Endothelial cell of umbilical vein (primary cell): Measurements from ENCODE around the gene MCC. TPM values are rescaled to one million over a fixed set of nuclear protein-coding genes. Genes with fewer than 3 reads are reported as not detected.

Experiments
- BruUV-seq: library from RNA; stranded (reverse); fragments of 400-500 nt; replicated peaks from 2 replicates; lab custom pipeline; 2021; lab: Mats Ljungman, UMichigan
- CTCF ChIA-PET: fragments of 300-600, 350-600 bp; sonication (Branson Sonifier 250); formaldehyde crosslinking; loops from one replicate; lab custom pipeline; 2021; ENCODE audit warnings: antibody characterized with exemption, inconsistent platforms; lab: Charles Lee
- POLR2A ChIA-PET: fragments of 300-600, 350-600 bp; sonication (Branson Sonifier 250); formaldehyde crosslinking; loops from one replicate; lab custom pipeline; 2021; ENCODE audit warnings: antibody characterized with exemption, inconsistent platforms; lab: Charles Lee
- DNase-seq: peaks from one replicate; pipeline ENCODE4 v3.0.0-alpha.2; 2011; ENCODE audit warnings: low read depth, low spot score
- FAIRE-seq: peaks from 2 replicates; lab custom pipeline; 2011; peaks lifted over from hg19 to GRCh38; lab: Jason Lieb, UNC
- H2AFZ ChIP-seq: 2 replicates; pipeline ENCODE4 v1.6.0; 2012; ENCODE audit warnings: low read depth, low read length, control low read depth, inconsistent platforms
- H3K27ac ChIP-seq: 2 replicates; pipeline ENCODE4 v1.5.1; 2011; ENCODE audit warnings: low read depth, mild to moderate bottlenecking, control low read depth, low read length, moderate library complexity; ENCODE audit not compliant: insufficient read depth
- H3K27me3 ChIP-seq, 2 experiments: 2 replicates each; pipeline versions ENCODE4 v1.6.0 to v1.6.1; 2011; ENCODE audit warnings: low read length in 2 of 2, mixed read lengths in 1 of 2; ENCODE audit not compliant: control insufficient read depth in 2 of 2, insufficient read depth in 2 of 2
- H3K36me3 ChIP-seq, 2 experiments: 2 replicates in 1 of 2; 3 replicates in 1 of 2; pipeline ENCODE4 v1.5.1; 2011; ENCODE audit warnings: low read length in 2 of 2, mild to moderate bottlenecking in 1 of 2, moderate library complexity in 1 of 2; ENCODE audit not compliant: control insufficient read depth in 2 of 2, insufficient read depth in 2 of 2; ENCODE audit errors: extremely low read depth in 1 of 2
- H3K4me1 ChIP-seq: 3 replicates; pipeline ENCODE4 v1.5.1; 2011; ENCODE audit warnings: mild to moderate bottlenecking, low read length; ENCODE audit not compliant: control insufficient read depth, insufficient read depth; ENCODE audit errors: extremely low read depth
- H3K4me2 ChIP-seq: 2 replicates; pipeline ENCODE4 v1.6.1; 2011; ENCODE audit warnings: low read length, control low read depth, mixed read lengths; ENCODE audit not compliant: insufficient read depth
- H3K4me3 ChIP-seq, 3 experiments: fragments of 200-600 bp in 1 of 3; sonication (generic), shearing (Covaris generic) in 1 of 3; replicated peaks in 1 of 3; 2 replicates each; pipeline ENCODE4 v1.5.1; 2011 to 2016; ENCODE audit warnings: control low read depth in 3 of 3, low read length in 3 of 3, mild to moderate bottlenecking in 2 of 3, inconsistent platforms in 1 of 3, low read depth in 1 of 3, moderate library complexity in 1 of 3; ENCODE audit not compliant: insufficient read depth in 1 of 3
- H3K79me2 ChIP-seq: 2 replicates; pipeline ENCODE4 v1.6.0; 2012; ENCODE audit warnings: low read length, inconsistent platforms; ENCODE audit not compliant: control insufficient read depth, insufficient read depth
- H3K9ac ChIP-seq: replicated peaks from 2 replicates; pipeline ENCODE3; 2011; ENCODE audit warnings: low read length, control low read depth; ENCODE audit not compliant: insufficient read depth; ENCODE audit errors: extremely low read depth
- H3K9me1 ChIP-seq: replicated peaks from 3 replicates; pipeline ENCODE4 v1.6.0; 2011; ENCODE audit warnings: mild to moderate bottlenecking, low read length; ENCODE audit not compliant: control insufficient read depth, insufficient read depth; ENCODE audit errors: extremely low read depth
- H3K9me3 ChIP-seq: replicated peaks from 2 replicates; pipeline ENCODE4 v1.5.1; 2012; ENCODE audit warnings: low read length, inconsistent platforms; ENCODE audit not compliant: control insufficient read depth, insufficient read depth
- H4K20me1 ChIP-seq: replicated peaks from 2 replicates; pipeline ENCODE3; 2011; ENCODE audit warnings: mild to moderate bottlenecking, low read length; ENCODE audit not compliant: control insufficient read depth, insufficient read depth; ENCODE audit errors: extremely low read depth
- CTCF ChIP-seq, 2 donors: IDR thresholded peaks; 1 replicate in 1 of 2; 2 replicates in 1 of 2; pipeline ENCODE4 v1.5.1; 2011; ENCODE audit warnings: low read length in 2 of 2, mild to moderate bottlenecking in 2 of 2, moderate library complexity in 2 of 2, control low read depth in 1 of 2, inconsistent platforms in 1 of 2, low read depth in 1 of 2; ENCODE audit not compliant: insufficient read depth in 1 of 2; ENCODE audit errors: extremely low read depth in 1 of 2
- EZH2 ChIP-seq: IDR thresholded peaks from 2 replicates; pipeline ENCODE4 v1.6.1; 2012; ENCODE audit warnings: borderline replicate concordance, low read depth, mild to moderate bottlenecking, moderate library complexity, low read length, inconsistent platforms; ENCODE audit not compliant: severe bottlenecking
- FOS ChIP-seq: IDR thresholded peaks from 2 replicates; pipeline ENCODE4 v1.6.1; 2011; ENCODE audit warnings: mild to moderate bottlenecking, low read length, moderate library complexity, borderline replicate concordance; ENCODE audit not compliant: insufficient read depth
- GATA2 ChIP-seq: IDR thresholded peaks from 2 replicates; pipeline ENCODE4 v1.7.0; 2011; ENCODE audit warnings: low read depth, mild to moderate bottlenecking, moderate library complexity, mixed read lengths, low read length; ENCODE audit not compliant: insufficient read length, insufficient read depth
- JUN ChIP-seq: IDR thresholded peaks from 2 replicates; pipeline ENCODE4 v1.6.1; 2011; ENCODE audit warnings: borderline replicate concordance, low read depth; ENCODE audit not compliant: insufficient read length, insufficient read depth
- MYC ChIP-seq: IDR thresholded peaks from one replicate; pipeline ENCODE4 v1.6.1; 2011; ENCODE audit warnings: mild to moderate bottlenecking, low read depth, low read length
- POLR2A ChIP-seq: IDR thresholded peaks from 2 replicates; pipeline ENCODE4 v1.6.1; 2012; ENCODE audit warnings: low read depth, mild to moderate bottlenecking, control low read depth, low read length
- POLR2AphosphoS5 ChIP-seq: IDR thresholded peaks from 2 replicates; pipeline ENCODE4 v1.6.1; 2012; ENCODE audit warnings: low read depth, mild to moderate bottlenecking, control low read depth, low read length, moderate library complexity; ENCODE audit not compliant: insufficient read depth
- dilution Hi-C: fragments of 300-500 bp; cut with MboI; formaldehyde crosslinking; loops from one replicate; pipeline ENCODE4 v1.15.0; 2019; ENCODE audit warnings: low sequenced_read_pairs; ENCODE audit not compliant: extremely low pct_ligation_motif_present
- intact Hi-C: fragments of 100-400 bp; cut with micrococcal nuclease; formaldehyde crosslinking; loops from one replicate; pipeline ENCODE4 v1.10.0; 2022
- polyA plus RNA-seq, 4 experiments: library from polyadenylated mRNA; depleted of rRNA in 3 of 4; stranded (reverse) in 3 of 4; unstranded in 1 of 4; fragments of >200 nt; gene quantifications; 2 replicates each; pipeline versions ENCODE4 v1.2.1 to v1.2.3, GENCODE V29; 2011 to 2012; ENCODE audit warnings: missing spikeins in 1 of 4
- total RNA-seq: library from RNA; stranded (reverse); gene quantifications from 2 replicates; pipeline ENCODE4 v1.2.3, GENCODE V29; 2021
- TF ChIP-seq, protein P1 (sequence below): IDR thresholded peaks from 2 replicates; pipeline ENCODE4 v1.6.1; 2011; ENCODE audit not compliant: insufficient read depth, insufficient read length

The MCC gene
- total and polyA plus RNA-seq, 2 donors (not counting 3 experiments of a cell fraction or from before 2014, with no cell fraction given) = 6.9 to 27.5 TPM

- Histone ChIP-seq H3K79me2 (no peaks in the 10 kb centered on the region), H2AFZ (no peak overlapping the region), H3K4me1 (peaks cover 7% of the 10 kb centered on the region), H4K20me1 (no peaks in the 10 kb centered on the region), H3K4me3 (no peak overlapping the region), H3K27me3 (no peaks in the 10 kb centered on the region), H3K36me3 (no peaks in the 10 kb centered on the region), H3K9me3 (no peaks in the 10 kb centered on the region), H3K4me2 (no peak overlapping the region), H3K27ac (no peak overlapping the region), H3K9me1 (no peaks in the 10 kb centered on the region), H3K9ac (no peak overlapping the region)
- intact Hi-C loops (no loop called here), dilution Hi-C loops (no loop called here)
- ChIA-PET POLR2A (no interaction called here), CTCF (interaction anchor here (0.9 kb wide), 1 partner anchor 24 kb away, joined by 3 read pairs; no protein-coding TSS in a partner anchor)
- TF ChIP-seq GATA2 = no peak
- no peak for TF ChIP-seq JUN
- TF ChIP-seq CTCF (IDR thresholded peaks at IDR 0.05; ENCODE audit: extremely low read depth in 1 of 2, insufficient read depth in 1 of 2, low read depth in 1 of 2, low read length in 2 of 2) = no peak
- FAIRE-seq = no peak
- BruUV-seq = no TSS peak
- peak; percentile 22 for DNase-seq
Measured at GRCh38 chr5:113358696-113359095, 129.6 kb downstream of the MCC start.

DNA sequence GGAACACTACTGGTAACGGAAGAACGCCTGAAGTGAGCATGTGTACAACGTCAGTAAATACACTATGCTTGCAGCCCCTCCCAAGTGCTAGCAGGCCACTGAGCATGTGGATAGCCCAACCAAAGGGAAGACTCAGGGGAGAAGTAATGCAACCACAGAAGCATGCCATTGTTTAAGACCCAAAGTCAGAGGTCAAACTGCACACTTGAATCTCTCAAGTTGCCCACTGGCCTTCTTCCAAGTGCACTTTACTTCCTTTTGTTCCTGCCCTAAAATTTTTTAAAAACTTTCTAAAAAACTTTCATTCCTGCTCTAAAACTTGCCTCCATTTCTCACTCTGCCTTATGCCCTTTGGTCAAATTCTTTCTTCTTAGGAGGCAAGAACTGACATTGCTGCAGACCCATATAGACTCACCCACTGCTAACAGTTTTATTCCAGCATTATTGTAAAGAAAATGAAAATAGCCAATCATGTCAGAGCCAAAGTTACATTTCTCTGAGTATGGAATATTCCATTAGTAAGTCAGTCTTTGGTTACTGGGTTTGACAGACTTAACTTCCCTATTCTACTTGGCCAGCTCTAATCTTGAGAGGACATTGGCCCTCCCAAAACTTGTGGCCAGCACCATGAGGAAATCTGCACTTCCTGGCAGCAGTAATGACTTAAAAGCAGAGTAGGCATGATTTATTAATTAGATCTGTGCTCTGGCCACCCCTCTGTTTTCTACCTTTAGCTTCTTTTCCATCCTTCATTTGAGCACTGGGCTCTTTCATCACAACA lies 130.4 kb downstream of the MCC start:
- Histone ChIP-seq H3K9me3 (no peaks in the 10 kb centered on the region), H2AFZ (peak overlapping the region; percentile 11), H3K9ac (no peak overlapping the region), H3K4me2 (no peak overlapping the region), H3K4me3 (no peak overlapping the region), H4K20me1 (no peaks in the 10 kb centered on the region), H3K36me3 (no peaks in the 10 kb centered on the region), H3K27me3 (no peaks in the 10 kb centered on the region), H3K79me2 (no peaks in the 10 kb centered on the region), H3K9me1 (no peaks in the 10 kb centered on the region), H3K4me1 (peaks cover 7% of the 10 kb centered on the region), H3K27ac (no peak overlapping the region)
- intact Hi-C loops (no loop called here), dilution Hi-C loops (no loop called here)
- ChIA-PET POLR2A (no interaction called here), CTCF (interaction anchor here (1.5 kb wide), 1 partner anchor 153 kb away, joined by 4 read pairs; no protein-coding TSS in a partner anchor)
- peak; percentile 26 for FAIRE-seq
- no TSS peak for BruUV-seq
- DNase-seq = peak; percentile 72
- TF ChIP-seq, protein P1, sequence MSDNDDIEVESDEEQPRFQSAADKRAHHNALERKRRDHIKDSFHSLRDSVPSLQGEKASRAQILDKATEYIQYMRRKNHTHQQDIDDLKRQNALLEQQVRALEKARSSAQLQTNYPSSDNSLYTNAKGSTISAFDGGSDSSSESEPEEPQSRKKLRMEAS = no peak
- TF ChIP-seq FOS (no peak), GATA2 (no peak), POLR2AphosphoS5 (no peak), POLR2A (no peak), MYC (no peak), EZH2 (no peak), CTCF (IDR thresholded peaks at IDR 0.05; ENCODE audit: extremely low read depth in 1 of 2, insufficient read depth in 1 of 2, low read depth in 1 of 2, low read length in 2 of 2) (no peak), JUN (no peak)
